ENCODE data around the gene SLC35C1.

The SLC35C1 gene

GRCh38 chr11:45773786-45774655, 30.9 kb upstream of the SLC35C1 start:
- TF ChIP-seq ZFX (IDR thresholded peaks at IDR 0.05; ENCODE audit: borderline replicate concordance) (no peak), CTCF (IDR thresholded peaks at IDR 0.05) (no peak)
- H3K27ac ChIP-seq = no peak overlapping the region

- no peak overlapping the region for H3K27ac ChIP-seq
- TF ChIP-seq ZFX (IDR thresholded peaks at IDR 0.05; ENCODE audit: borderline replicate concordance) (no peak), CTCF (IDR thresholded peaks at IDR 0.05) (no peak)
Observed at GRCh38 chr11:45774786-45775185, 30.2 kb upstream of the SLC35C1 start.

- TF ChIP-seq CTCF (IDR thresholded peaks at IDR 0.05) (no peak), ZFX (IDR thresholded peaks at IDR 0.05; ENCODE audit: borderline replicate concordance) (no peak)
- no peak overlapping the region for H3K27ac ChIP-seq
Observed at GRCh38 chr11:45777127-45777969, 27.6 kb upstream of the SLC35C1 start.

GRCh38 chr11:45778341-45778740, 26.6 kb upstream of the SLC35C1 start:
- H3K27ac ChIP-seq = no peak overlapping the region
- TF ChIP-seq CTCF (IDR thresholded peaks at IDR 0.05) (no peak), ZFX (IDR thresholded peaks at IDR 0.05; ENCODE audit: borderline replicate concordance) (no peak)

GRCh38 chr11:45779602-45780001, 25.3 kb upstream of the SLC35C1 start:
- TF ChIP-seq ZFX (IDR thresholded peaks at IDR 0.05; ENCODE audit: borderline replicate concordance) (no peak), CTCF (IDR thresholded peaks at IDR 0.05) (no peak)
- no peak overlapping the region for H3K27ac ChIP-seq

- TF ChIP-seq ZFX (IDR thresholded peaks at IDR 0.05; ENCODE audit: borderline replicate concordance) = no peak
- TF ChIP-seq CTCF (IDR thresholded peaks at IDR 0.05) = no peak
- H3K27ac ChIP-seq = no peak overlapping the region
Observed at GRCh38 chr11:45786272-45786671, 18.7 kb upstream of the SLC35C1 start.

GRCh38 chr11:45788887-45789286, 16.1 kb upstream of the SLC35C1 start:
- TF ChIP-seq ZFX (IDR thresholded peaks at IDR 0.05; ENCODE audit: borderline replicate concordance) = no peak
- no peak for TF ChIP-seq CTCF (IDR thresholded peaks at IDR 0.05)
- H3K27ac ChIP-seq = no peak overlapping the region

All from 22Rv1 (cell line).